GM10248 (cell line): ENCODE measurements around the gene TOM1L2.

Experiments used
- CTCF ChIA-PET: fragments of 300-600 bp; sonication (Branson Sonifier 250); formaldehyde crosslinking; extraction: SDS; loops from one replicate; lab custom pipeline; 2021; ENCODE audit warnings: antibody characterized with exemption; lab: Yijun Ruan, JAX
- POLR2A ChIA-PET: fragments of 350-650 bp; sonication (Branson Sonifier 250); formaldehyde crosslinking; extraction: SDS; loops from one replicate; lab custom pipeline; 2020; ENCODE audit warnings: antibody characterized with exemption; lab: Yijun Ruan, JAX
- DNase-seq: peaks from one replicate; pipeline ENCODE4 v3.0.0; 2012; ENCODE audit errors: extremely low spot score
- TF ChIP-seq, protein P1 (sequence below): IDR thresholded peaks from 2 replicates; pipeline ENCODE4 v1.5.1; 2012; ENCODE audit warnings: mild to moderate bottlenecking, low read depth; ENCODE audit errors: extremely low read depth, missing control alignments, control extremely low read depth

Gene TOM1L2

DNA sequence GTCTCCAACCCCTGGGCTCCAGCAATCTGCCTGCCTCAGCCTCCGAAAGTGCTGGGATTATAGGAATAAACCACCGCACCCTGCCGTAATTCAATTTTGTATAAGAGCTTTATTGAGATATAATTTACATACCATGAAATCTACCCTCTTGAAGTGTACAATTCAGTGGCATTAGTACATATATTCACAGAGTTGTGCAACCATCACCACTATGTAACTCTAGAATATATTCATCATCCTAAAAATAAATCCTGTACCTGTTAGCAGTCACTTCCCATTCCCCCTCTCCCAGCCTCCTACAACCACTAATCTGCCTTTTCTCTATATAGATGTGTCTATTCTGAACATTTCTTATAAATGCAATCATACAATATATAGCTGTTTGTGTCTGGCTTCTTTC is 26.1 kb downstream of the TOM1L2 start:
- ChIA-PET CTCF (interaction anchor here (0.7 to 3.0 kb wide), 13 partner anchors 8 to 87 kb away, joined by 3 to 10 read pairs (median 5); no protein-coding TSS in a partner anchor), POLR2A (no interaction called here)
- TF ChIP-seq, protein P1, sequence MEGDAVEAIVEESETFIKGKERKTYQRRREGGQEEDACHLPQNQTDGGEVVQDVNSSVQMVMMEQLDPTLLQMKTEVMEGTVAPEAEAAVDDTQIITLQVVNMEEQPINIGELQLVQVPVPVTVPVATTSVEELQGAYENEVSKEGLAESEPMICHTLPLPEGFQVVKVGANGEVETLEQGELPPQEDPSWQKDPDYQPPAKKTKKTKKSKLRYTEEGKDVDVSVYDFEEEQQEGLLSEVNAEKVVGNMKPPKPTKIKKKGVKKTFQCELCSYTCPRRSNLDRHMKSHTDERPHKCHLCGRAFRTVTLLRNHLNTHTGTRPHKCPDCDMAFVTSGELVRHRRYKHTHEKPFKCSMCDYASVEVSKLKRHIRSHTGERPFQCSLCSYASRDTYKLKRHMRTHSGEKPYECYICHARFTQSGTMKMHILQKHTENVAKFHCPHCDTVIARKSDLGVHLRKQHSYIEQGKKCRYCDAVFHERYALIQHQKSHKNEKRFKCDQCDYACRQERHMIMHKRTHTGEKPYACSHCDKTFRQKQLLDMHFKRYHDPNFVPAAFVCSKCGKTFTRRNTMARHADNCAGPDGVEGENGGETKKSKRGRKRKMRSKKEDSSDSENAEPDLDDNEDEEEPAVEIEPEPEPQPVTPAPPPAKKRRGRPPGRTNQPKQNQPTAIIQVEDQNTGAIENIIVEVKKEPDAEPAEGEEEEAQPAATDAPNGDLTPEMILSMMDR: no peak
- no peak for DNase-seq

DNA sequence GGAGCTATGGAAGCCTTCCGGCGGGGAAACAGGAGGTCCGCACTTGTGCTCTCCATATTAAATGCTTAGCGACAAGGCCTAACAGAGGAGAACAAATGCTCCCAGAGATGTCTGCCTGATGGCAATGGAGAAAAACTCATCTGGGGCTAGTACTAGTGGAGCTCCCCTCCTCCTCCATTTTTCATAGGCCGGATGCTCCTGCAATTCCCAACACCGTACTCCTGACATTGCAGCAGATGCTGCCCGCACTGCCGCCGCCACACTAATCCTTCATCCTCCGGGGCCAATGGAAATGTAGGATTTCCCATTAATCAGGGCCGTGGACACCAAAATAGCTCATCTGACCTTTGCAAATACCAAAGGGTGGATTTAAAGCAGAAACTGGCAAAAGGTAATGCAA is 27.5 kb downstream of the TOM1L2 start:
- ChIA-PET CTCF (interaction anchor here (1.3 to 3.0 kb wide), 8 partner anchors 9 to 54 kb away, joined by 5 to 11 read pairs (median 7); no protein-coding TSS in a partner anchor), POLR2A (no interaction called here)
- DNase-seq: no peak
- TF ChIP-seq, protein P1: no peak

DNA sequence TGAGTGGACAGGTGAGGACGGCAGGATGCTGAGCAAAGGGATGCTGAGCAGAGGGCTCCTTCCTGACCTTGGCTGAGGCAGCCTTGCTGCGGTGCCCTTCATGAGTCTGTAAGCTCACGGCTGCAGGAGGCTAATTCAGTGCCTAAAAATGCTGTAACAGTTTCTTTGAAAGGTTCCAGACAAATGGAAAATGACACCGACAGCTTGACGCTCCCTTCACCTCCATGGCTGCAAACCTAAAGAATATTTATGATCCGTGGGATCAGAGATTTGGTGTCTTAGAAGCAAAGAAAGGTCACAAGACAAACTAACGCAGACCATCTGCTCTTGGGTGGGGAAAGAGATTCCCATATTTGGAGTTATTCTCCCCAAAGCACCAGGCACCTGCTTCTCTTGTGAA is 28.0 kb downstream of the TOM1L2 start:
- ChIA-PET POLR2A (no interaction called here), CTCF (interaction anchor here (1.3 to 3.0 kb wide), 6 partner anchors 9 to 53 kb away, joined by 6 to 11 read pairs (median 7); no protein-coding TSS in a partner anchor)
- TF ChIP-seq, protein P1: no peak
- no peak for DNase-seq

DNA sequence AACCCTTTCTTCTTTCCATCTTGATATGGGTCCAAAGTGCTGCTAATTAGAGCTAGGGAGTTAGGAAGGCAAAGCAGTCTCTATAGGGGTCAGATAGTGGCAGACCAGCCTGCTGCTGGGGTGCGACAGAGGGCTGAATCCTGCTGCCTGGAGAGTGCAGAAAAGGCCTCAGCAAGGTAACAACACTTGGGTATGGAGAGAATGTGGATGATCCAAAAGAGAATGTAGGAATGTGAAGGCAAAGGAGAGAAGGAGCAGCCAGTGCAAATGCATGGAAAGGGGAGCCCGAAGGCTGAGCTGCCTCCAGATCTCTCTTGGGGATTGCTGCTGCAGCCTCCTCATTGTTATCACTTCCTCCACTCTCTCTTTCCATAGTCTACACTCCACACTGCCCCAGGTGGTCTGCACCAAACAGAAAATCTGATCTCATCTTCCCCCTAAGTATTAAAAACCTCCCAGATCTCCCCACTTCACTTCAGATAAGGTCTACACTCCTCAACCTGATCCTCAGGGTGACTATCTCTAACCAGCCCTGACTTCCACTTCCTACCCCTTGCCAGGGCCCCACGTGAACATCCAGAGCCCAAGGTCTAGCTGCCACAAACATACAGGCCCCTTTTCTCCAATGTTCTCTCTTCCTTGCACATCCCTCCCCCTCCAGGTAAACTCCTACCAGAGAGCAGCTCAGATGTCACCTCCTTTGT is 28.8 kb downstream of the TOM1L2 start:
- no peak for DNase-seq
- ChIA-PET CTCF (interaction anchor here (0.8 to 2.9 kb wide), 4 partner anchors 8 to 90 kb away, joined by 3 to 11 read pairs (median 8); no protein-coding TSS in a partner anchor), POLR2A (no interaction called here)
- TF ChIP-seq, protein P1: no peak

DNA sequence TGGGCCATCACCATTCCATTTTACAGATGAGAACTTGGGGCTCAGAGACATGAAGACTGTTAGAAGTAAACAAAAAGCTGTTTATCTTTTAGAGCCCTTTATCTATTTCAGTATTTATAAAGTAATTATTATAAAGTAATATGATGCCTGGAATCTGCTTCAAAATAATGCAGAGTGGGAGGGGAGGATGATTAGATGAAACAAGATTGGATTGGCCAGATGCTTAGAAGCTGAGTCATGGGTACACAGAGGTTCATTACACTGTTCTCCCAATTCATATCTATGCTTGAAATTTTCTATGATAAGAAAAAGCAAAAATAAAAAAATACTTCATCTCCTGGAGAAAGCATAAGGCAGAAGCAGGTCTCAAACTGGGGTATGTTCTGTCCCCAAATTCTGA is 29.4 kb downstream of the TOM1L2 start:
- POLR2A ChIA-PET: no interaction called here

DNA sequence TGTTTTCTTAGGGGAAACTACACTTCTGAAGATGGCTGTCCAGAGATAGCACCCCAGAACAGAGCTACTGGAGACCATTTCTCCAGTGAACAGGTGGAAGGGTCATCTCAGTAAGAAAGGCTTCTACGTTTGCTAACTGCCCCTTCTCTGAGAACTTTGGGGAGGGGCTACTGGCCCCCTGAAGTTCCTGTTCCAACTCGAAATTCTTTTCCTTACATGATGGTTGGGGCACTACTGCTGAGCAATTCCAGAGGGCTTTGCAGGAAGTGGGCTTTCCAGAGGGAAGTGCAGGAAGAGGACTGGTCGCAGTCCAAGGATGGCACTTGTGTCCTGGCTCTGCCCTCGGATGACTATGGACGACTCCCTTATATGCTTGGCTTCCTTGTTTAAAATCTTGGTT is 31.2 kb downstream of the TOM1L2 start:
- no peak for DNase-seq
- ChIA-PET POLR2A (no interaction called here), CTCF (interaction anchor here (1.7 kb wide), 1 partner anchor 22 kb away, joined by 5 read pairs; no protein-coding TSS in a partner anchor)
- TF ChIP-seq, protein P1: no peak

More for the DNA sequence above, 29.4 kb downstream of the TOM1L2 start:
- CTCF ChIA-PET: interaction anchor here (0.8 kb wide), 1 partner anchor 90 kb away, joined by 3 read pairs; no protein-coding TSS in a partner anchor
- TF ChIP-seq, protein P1: no peak
- DNase-seq: no peak
